Measurements from ENCODE around the gene SLC25A47.

The SLC25A47 gene

GRCh38 chr14:100327128-100327527, 4.0 kb downstream of the SLC25A47 start:
- ChIA-PET POLR2A (no interaction called here), CTCF (interaction anchor here (1.2 kb wide), 1 partner anchor 10 kb away, joined by 3 read pairs; no protein-coding TSS in a partner anchor)
- TF ChIP-seq CTCF (IDR thresholded peaks at IDR 0.05; ENCODE audit: control extremely low read depth, extremely low read depth, low read depth, missing control alignments), result no peak
- no peak for DNase-seq (ENCODE audit: extremely low spot score)

GRCh38 chr14:100328495-100329163, 5.5 kb downstream of the SLC25A47 start:
- ChIA-PET POLR2A (no interaction called here), CTCF (interaction anchor here (1.2 kb wide), 1 partner anchor 9 kb away, joined by 3 read pairs; no protein-coding TSS in a partner anchor)
- no peak for TF ChIP-seq CTCF (IDR thresholded peaks at IDR 0.05; ENCODE audit: control extremely low read depth, extremely low read depth, low read depth, missing control alignments)
- DNase-seq (ENCODE audit: extremely low spot score), result no peak

GRCh38 chr14:100329233-100330006, 6.3 kb downstream of the SLC25A47 start:
- DNase-seq (ENCODE audit: extremely low spot score), result no peak
- TF ChIP-seq CTCF (IDR thresholded peaks at IDR 0.05; ENCODE audit: control extremely low read depth, extremely low read depth, low read depth, missing control alignments), result no peak
- ChIA-PET CTCF (no interaction called here), POLR2A (interaction anchor here (0.6 kb wide), 1 partner anchor 20 kb away, joined by 3 read pairs; no protein-coding TSS in a partner anchor)

GRCh38 chr14:100330007-100330344, 6.8 kb downstream of the SLC25A47 start:
- ChIA-PET POLR2A (interaction anchor here (0.6 kb wide), 1 partner anchor 21 kb away, joined by 3 read pairs; no protein-coding TSS in a partner anchor), CTCF (interaction anchor here (0.8 kb wide), 1 partner anchor 14 kb away, joined by 3 read pairs; no protein-coding TSS in a partner anchor)
- DNase-seq (ENCODE audit: extremely low spot score), result no peak
- no peak for TF ChIP-seq CTCF (IDR thresholded peaks at IDR 0.05; ENCODE audit: control extremely low read depth, extremely low read depth, low read depth, missing control alignments)

- CTCF ChIA-PET, result interaction anchor here (0.8 kb wide), 1 partner anchor 15 kb away, joined by 3 read pairs; no protein-coding TSS in a partner anchor
- no peak for DNase-seq (ENCODE audit: extremely low spot score)
- no peak for TF ChIP-seq CTCF (IDR thresholded peaks at IDR 0.05; ENCODE audit: control extremely low read depth, extremely low read depth, low read depth, missing control alignments)
- POLR2A ChIA-PET, result no interaction called here
These were observed 7.3 kb downstream of the SLC25A47 start for GRCh38 chr14:100330388-100330931.

GRCh38 chr14:100332071-100332639, 9.0 kb downstream of the SLC25A47 start:
- ChIA-PET POLR2A (interaction anchor here (1.0 kb wide), 1 partner anchor 9 kb away, joined by 3 read pairs; no protein-coding TSS in a partner anchor), CTCF (interaction anchor here (0.8 to 1.5 kb wide), 2 partner anchors 17 to 27 kb away, joined by 3 read pairs; no protein-coding TSS in a partner anchor)
- no peak for DNase-seq (ENCODE audit: extremely low spot score)
- TF ChIP-seq CTCF (IDR thresholded peaks at IDR 0.05; ENCODE audit: control extremely low read depth, extremely low read depth, low read depth, missing control alignments), result no peak

Measured in GM10248 (cell line).